Measurements from ENCODE around the gene NOX4.
"Not testable (repeated sequence)": the region's sequence is repeated elsewhere in the genome, so short reads cannot be mapped to it uniquely, and the experiment has no call there.

- not testable (repeated sequence) for TF ChIP-seq CTCF (IDR thresholded peaks at IDR 0.05; ENCODE audit: low read depth, low read length); EZH2phosphoT487 (IDR thresholded peaks at IDR 0.05; ENCODE audit: low read depth)
These were observed 82.7 kb downstream of the NOX4 start for GRCh38 chr11:89408441-89408840.

Data from OCI-LY3 (cell line).